GM13976 (cell line): Measurements from ENCODE around the gene CCDC127.
A peak's percentile ranks its signal among the peaks of the same experiment; 100 is the strongest.
"Not testable (repeated sequence)": the region's sequence is repeated elsewhere in the genome, so short reads cannot be mapped to it uniquely, and the experiment has no call there.

Source experiments
- DNase-seq: peaks from one replicate; pipeline ENCODE4 v3.0.0; 2012; ENCODE audit warnings: low spot score
- in situ Hi-C: fragments of 300-500 bp; cut with MboI; formaldehyde crosslinking; loops from one replicate; pipeline ENCODE4 v1.12.0; 2022; ENCODE audit warnings: low sequenced_read_pairs, mixed read lengths, inconsistent platforms; ENCODE audit not compliant: unreplicated experiment
- TF ChIP-seq, protein P1 (sequence below): IDR thresholded peaks from 2 replicates; pipeline ENCODE4 v1.5.1; 2012; ENCODE audit warnings: borderline replicate concordance, mild to moderate bottlenecking; ENCODE audit not compliant: insufficient read depth; ENCODE audit errors: extremely low read depth, missing control alignments, control extremely low read depth

CCDC127 gene

DNA sequence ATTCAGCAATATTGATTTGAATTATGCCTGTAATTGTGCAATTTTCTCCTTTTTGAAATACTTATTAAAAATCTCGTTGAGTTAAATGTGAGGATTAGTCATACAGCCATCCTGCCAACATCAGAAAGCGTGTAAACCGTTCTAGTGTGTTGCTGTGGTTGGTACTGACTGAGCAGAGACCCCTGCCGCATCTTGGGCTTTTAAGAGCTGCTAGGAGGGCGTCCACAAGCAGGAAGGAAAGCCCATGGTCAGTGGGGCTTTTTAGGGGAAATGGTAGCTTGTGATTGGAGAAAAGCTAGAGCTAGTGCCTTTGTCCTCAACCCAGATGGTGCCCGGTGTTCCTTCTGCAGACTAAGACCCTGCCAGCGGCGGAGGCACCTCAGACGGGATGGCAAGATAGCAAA is 1.5 kb upstream of the CCDC127 start:
- in situ Hi-C loops = no loop called here
- peak; percentile 17 for DNase-seq
- TF ChIP-seq, protein P1, sequence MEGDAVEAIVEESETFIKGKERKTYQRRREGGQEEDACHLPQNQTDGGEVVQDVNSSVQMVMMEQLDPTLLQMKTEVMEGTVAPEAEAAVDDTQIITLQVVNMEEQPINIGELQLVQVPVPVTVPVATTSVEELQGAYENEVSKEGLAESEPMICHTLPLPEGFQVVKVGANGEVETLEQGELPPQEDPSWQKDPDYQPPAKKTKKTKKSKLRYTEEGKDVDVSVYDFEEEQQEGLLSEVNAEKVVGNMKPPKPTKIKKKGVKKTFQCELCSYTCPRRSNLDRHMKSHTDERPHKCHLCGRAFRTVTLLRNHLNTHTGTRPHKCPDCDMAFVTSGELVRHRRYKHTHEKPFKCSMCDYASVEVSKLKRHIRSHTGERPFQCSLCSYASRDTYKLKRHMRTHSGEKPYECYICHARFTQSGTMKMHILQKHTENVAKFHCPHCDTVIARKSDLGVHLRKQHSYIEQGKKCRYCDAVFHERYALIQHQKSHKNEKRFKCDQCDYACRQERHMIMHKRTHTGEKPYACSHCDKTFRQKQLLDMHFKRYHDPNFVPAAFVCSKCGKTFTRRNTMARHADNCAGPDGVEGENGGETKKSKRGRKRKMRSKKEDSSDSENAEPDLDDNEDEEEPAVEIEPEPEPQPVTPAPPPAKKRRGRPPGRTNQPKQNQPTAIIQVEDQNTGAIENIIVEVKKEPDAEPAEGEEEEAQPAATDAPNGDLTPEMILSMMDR = no peak

DNA sequence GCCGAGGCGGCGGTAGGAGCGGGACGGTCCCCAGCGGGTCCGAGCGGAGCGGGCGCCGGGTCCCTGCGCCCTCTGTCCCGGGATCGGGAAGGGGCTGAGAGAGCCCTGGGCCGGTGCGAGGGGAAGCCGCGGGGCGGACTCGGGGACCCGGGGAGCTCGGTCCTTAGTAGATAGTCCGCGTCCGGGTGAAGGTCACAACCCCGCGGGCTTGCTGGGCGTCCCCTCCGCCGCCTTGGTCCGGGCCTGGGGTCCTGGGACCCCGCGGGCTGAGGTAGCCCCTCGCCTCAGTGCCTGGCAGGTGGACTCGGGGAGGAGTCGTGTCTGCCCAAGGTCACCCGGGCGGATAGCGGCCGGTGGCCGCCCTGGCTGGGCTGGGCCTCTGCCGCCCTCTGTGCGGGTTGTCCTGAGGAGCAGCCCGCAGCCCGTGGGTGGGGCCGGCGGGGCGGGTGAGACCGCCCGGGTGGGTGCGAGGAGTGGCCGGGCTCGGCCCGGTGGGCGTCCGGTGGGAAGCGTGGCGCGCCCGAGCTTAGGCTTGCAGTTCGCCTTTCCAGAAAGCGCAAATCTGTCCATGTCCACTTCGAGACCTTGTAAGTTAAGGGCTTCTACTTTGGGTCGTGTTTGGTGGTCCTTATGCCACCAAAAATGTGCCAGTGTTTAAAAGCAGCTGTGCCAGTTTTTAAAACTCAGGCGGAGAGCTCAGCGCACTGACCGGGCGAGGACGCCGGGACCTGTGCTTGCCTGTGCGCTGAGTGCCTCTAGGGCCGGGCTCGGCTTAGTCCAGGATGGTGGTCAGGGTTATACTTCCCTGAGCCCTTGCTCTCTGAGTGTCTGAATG is 721 bp upstream of the CCDC127 start:
- peak; percentile 26 for DNase-seq
- in situ Hi-C loops = no loop called here
- TF ChIP-seq, protein P1 = no peak

DNA sequence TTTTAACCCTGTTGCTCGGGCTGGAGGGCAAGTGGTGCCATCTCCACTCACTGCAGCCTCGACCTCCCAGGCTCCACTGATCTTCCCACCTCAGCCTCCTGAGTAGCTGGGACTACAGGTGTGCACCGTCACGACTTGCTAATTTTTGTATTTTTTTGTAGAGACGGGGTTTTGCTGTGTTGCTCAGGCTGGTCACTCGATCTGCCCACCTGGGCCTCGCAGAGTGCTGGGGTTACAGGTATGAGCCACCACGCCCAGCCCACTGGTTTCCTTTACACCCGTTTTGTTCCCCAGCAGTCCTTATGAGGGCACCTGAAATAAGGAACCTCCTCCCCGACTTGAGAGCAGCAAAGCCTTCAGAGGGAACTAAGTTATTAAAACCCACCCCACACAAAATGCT is 1.9 kb downstream of the CCDC127 start:
- in situ Hi-C loops, DNase-seq: not testable (repeated sequence)

DNA sequence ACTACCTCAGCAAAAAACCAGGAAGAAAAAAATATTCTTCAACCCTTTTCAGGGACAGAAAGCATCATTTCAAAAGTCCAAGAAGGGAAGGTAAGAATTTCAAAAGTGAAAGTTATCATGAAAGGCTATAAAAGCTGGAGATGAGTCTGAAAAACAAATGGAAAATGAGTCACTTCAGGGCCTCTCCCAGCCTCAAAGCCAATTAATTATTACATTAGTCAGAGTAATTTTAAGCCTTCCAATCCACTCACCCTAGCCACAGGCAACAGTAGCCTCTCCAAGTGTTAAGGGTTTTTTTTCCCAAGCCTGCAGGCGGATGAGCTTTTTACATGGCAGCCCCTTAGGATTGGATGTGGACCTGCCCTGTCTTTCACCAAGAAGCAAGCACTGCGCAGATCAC is 2.7 kb downstream of the CCDC127 start:
- DNase-seq, in situ Hi-C loops: not testable (repeated sequence)

DNA sequence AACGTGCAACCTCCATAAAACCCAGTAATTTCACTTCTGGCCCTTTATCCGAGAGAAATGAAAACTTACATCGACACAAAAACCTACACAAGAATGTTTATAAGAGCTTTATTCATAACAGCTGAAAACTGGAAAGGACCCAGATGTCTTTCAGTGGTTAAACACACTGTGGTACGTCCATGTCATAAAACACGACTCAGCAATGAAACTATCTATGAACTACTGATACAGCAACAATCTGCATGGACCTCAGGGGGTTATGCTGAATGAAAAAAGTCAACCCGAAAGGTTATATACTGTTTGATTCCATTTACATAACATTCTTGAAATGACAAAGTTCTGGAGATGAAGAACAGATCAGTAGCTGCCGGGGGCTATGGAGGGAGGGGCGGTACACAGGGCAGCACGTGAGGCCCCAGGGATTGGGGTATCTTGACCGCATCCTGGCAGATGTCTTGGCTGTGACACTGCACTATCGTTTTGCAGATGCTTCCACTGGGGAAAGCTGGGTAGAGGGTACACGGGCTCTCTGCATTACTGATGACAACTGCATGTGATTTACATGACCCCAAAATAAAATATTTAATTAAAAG is 4.1 kb downstream of the CCDC127 start:
- in situ Hi-C loops = no loop called here
- TF ChIP-seq, protein P1 = no peak
- no peak for DNase-seq

DNA sequence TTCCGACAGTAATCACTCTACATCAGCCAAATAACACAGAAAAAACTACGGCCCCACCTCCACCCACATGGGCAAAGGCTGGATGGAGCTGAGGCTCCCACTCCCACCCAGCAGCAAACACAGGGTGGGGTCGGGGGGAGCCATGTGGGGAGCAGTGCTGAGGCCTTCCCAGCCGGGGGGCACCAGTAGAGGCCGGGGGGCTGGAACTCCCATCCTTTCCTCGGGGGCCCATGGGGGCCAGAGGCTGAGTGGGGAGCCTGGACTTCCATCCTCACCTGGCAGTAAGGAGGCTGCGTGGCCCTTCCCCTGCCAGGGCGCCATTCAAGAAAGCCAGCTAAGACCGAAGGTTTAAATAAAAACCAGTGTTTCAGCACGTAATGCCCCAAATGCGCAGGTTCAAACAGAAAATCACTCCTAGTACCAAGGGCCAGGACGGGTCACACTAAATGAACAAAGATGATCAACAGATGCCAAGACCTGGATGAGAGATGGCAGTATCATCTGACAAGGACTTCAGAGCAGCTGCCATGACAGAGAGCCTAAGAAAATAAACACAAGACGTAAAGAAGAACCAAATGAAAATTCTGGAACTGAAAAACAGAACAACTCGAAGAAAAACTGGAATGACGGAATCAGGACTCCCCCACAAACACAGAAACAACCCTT is 9.4 kb downstream of the CCDC127 start:
- TF ChIP-seq, protein P1 = no peak
- no peak for DNase-seq
- in situ Hi-C loops = no loop called here

DNA sequence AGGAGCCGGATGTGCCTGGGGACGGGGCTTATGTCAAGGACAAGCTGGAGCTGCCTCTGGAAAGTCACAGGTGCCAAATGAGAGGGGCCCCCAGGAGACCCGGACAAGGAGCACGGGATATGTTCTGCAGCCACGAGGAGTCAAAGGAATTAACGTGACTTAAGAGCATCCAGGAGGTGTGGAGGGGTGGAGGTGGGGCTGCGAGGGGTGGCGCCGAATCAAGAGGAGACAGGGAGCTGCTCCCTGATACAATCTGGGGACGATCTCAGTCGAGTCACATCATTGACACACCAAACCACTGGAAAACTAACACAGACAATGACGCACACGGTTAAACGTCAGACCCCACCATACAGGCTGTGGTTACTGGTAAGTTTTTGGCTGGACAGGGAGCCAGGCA is 10.4 kb downstream of the CCDC127 start:
- in situ Hi-C loops = no loop called here
- TF ChIP-seq, protein P1 = no peak
- DNase-seq = peak; percentile 17
